ENCODE data around the gene METTL25.

Gene METTL25

DNA sequence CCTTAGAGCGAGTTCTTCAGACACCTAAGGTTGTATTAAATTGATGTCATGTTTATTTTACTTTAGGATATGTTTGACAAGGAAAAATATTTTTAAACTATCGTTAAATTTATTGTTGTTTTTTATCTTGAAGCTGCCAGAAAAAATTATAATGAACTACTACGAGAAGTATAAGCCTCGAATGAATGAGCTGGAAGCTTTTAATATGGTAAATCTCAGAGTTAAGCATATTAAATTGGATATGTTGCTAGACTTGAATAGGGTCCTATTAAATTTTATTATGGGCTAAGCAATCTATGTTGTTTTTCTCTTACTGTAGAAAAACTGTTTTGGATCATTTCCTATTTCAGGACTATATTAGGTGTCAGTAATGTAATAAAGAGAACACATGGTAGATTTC is 118.2 kb downstream of the METTL25 start:
- H3K4me1 ChIP-seq (ENCODE audit: low read length) = 0 out of 2 replicates have a peak, but pooled peaks cover 2% of the 10 kb centered on the region
- no peak overlapping the region for H2AFZ ChIP-seq (ENCODE audit: low read depth, low read length)
- no peak overlapping the region for H3K9ac ChIP-seq (ENCODE audit: low read length)
- H3K4me3 ChIP-seq (ENCODE audit: low read length) = no peak overlapping the region
- no peak overlapping the region for H3K27ac ChIP-seq (ENCODE audit: low read length)
- H3K79me2 ChIP-seq (ENCODE audit: low read length) = no peaks in the 10 kb centered on the region
- H3K27me3 ChIP-seq (ENCODE audit: low read depth, low read length) = no peaks in the 10 kb centered on the region
- no peak for TF ChIP-seq EZH2phosphoT487 (IDR thresholded peaks at IDR 0.05; ENCODE audit: low read depth)
- TF ChIP-seq, protein P1, sequence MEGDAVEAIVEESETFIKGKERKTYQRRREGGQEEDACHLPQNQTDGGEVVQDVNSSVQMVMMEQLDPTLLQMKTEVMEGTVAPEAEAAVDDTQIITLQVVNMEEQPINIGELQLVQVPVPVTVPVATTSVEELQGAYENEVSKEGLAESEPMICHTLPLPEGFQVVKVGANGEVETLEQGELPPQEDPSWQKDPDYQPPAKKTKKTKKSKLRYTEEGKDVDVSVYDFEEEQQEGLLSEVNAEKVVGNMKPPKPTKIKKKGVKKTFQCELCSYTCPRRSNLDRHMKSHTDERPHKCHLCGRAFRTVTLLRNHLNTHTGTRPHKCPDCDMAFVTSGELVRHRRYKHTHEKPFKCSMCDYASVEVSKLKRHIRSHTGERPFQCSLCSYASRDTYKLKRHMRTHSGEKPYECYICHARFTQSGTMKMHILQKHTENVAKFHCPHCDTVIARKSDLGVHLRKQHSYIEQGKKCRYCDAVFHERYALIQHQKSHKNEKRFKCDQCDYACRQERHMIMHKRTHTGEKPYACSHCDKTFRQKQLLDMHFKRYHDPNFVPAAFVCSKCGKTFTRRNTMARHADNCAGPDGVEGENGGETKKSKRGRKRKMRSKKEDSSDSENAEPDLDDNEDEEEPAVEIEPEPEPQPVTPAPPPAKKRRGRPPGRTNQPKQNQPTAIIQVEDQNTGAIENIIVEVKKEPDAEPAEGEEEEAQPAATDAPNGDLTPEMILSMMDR (IDR thresholded peaks at IDR 0.05; ENCODE audit: low read depth, low read length) = no peak
- H4K20me1 ChIP-seq (ENCODE audit: insufficient read depth, low read length) = no peaks in the 10 kb centered on the region
- peaks cover 5% of the 10 kb centered on the region for H3K36me3 ChIP-seq (replicated peaks; ENCODE audit: low read depth, low read length)
- H3K9me3 ChIP-seq (ENCODE audit: insufficient read depth, low read length) = 0 out of 2 replicates have a peak, but pooled peaks cover 3% of the 10 kb centered on the region
- no peak overlapping the region for H3K4me2 ChIP-seq (ENCODE audit: low read length)

- H3K4me2 ChIP-seq (ENCODE audit: low read length) = no peak overlapping the region
- H3K9me3 ChIP-seq (ENCODE audit: insufficient read depth, low read length) = no peaks in the 10 kb centered on the region
- H4K20me1 ChIP-seq (ENCODE audit: insufficient read depth, low read length) = no peaks in the 10 kb centered on the region
- no peak overlapping the region for H3K9ac ChIP-seq (ENCODE audit: low read length)
- no peaks in the 10 kb centered on the region for H3K36me3 ChIP-seq (replicated peaks; ENCODE audit: low read depth, low read length)
- H3K4me1 ChIP-seq (ENCODE audit: low read length) = peaks cover 4% of the 10 kb centered on the region; the same call in 1 of the 2 replicates
- no peak overlapping the region for H3K27ac ChIP-seq (ENCODE audit: low read length)
- H3K79me2 ChIP-seq (ENCODE audit: low read length) = no peaks in the 10 kb centered on the region
- TF ChIP-seq EZH2phosphoT487 (IDR thresholded peaks at IDR 0.05; ENCODE audit: low read depth) = no peak
- TF ChIP-seq, protein P1 (IDR thresholded peaks at IDR 0.05; ENCODE audit: low read depth, low read length) = no peak
- H3K4me3 ChIP-seq (ENCODE audit: low read length) = no peak overlapping the region
- H2AFZ ChIP-seq (ENCODE audit: low read depth, low read length) = no peak overlapping the region
- no peaks in the 10 kb centered on the region for H3K27me3 ChIP-seq (ENCODE audit: low read depth, low read length)
Measured at GRCh38 chr12:82479511-82479910, 121.2 kb downstream of the METTL25 start.

DNA sequence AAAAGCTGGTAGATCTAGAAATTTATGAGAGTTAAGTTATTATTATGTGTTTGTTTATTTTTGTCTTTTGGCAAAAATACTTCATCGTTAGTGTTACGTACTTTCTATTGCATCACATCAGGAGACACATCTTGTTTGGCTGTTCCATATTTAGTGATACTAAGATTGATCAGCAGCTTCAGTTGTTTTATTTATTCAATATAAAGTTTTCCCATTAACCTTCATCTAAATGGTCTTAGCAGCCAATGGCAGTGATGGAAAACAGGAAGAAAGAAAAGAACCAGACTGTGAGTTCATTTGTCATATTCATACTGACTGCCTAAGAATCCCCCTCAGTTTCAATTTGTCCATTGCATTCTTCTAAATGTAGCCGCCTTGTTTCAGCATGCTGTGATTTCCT is 122.3 kb downstream of the METTL25 start:
- Histone ChIP-seq H3K9me3 (ENCODE audit: insufficient read depth, low read length) (no peaks in the 10 kb centered on the region), H3K27ac (ENCODE audit: low read length) (no peak overlapping the region), H3K4me2 (ENCODE audit: low read length) (no peak overlapping the region), H3K9ac (ENCODE audit: low read length) (no peak overlapping the region), H3K36me3 (replicated peaks; ENCODE audit: low read depth, low read length) (no peaks in the 10 kb centered on the region), H3K4me1 (ENCODE audit: low read length) (peaks cover 4% of the 10 kb centered on the region; the same call in 1 of the 2 replicates), H4K20me1 (ENCODE audit: insufficient read depth, low read length) (no peaks in the 10 kb centered on the region), H3K27me3 (ENCODE audit: low read depth, low read length) (no peaks in the 10 kb centered on the region), H2AFZ (ENCODE audit: low read depth, low read length) (no peak overlapping the region), H3K4me3 (ENCODE audit: low read length) (no peak overlapping the region), H3K79me2 (ENCODE audit: low read length) (no peaks in the 10 kb centered on the region)
- TF ChIP-seq, protein P1 (IDR thresholded peaks at IDR 0.05; ENCODE audit: low read depth, low read length) = no peak
- TF ChIP-seq EZH2phosphoT487 (IDR thresholded peaks at IDR 0.05; ENCODE audit: low read depth) = no peak

DNA sequence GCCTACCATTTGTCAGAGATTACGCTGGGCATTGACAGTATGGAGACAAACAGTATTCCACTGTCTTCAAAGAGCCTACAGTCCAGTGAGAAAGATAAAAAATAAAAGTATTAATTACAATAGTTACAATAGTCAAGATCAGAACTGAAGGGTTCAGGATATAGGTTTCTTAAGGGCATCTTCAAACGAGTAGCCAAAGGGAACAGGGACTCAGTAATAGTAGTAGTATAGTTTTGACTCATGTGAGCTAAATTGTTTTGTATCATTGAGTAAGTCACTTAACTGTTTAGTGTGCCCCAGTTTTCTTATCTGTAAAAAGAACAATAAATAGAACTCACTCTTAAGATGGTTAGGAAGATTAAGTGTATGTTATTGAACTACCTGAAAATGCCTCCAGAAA is 123.6 kb downstream of the METTL25 start:
- no peaks in the 10 kb centered on the region for H3K36me3 ChIP-seq (replicated peaks; ENCODE audit: low read depth, low read length)
- no peaks in the 10 kb centered on the region for H4K20me1 ChIP-seq (ENCODE audit: insufficient read depth, low read length)
- H3K27ac ChIP-seq (ENCODE audit: low read length) = no peak overlapping the region
- no peaks in the 10 kb centered on the region for H3K27me3 ChIP-seq (ENCODE audit: low read depth, low read length)
- peaks cover 4% of the 10 kb centered on the region; the same call in 1 of the 2 replicates for H3K4me1 ChIP-seq (ENCODE audit: low read length)
- no peaks in the 10 kb centered on the region for H3K9me3 ChIP-seq (ENCODE audit: insufficient read depth, low read length)
- H3K4me3 ChIP-seq (ENCODE audit: low read length) = no peak overlapping the region
- no peaks in the 10 kb centered on the region for H3K79me2 ChIP-seq (ENCODE audit: low read length)
- no peak overlapping the region for H3K9ac ChIP-seq (ENCODE audit: low read length)
- H2AFZ ChIP-seq (ENCODE audit: low read depth, low read length) = no peak overlapping the region
- TF ChIP-seq, protein P1 (IDR thresholded peaks at IDR 0.05; ENCODE audit: low read depth, low read length) = no peak
- no peak for TF ChIP-seq EZH2phosphoT487 (IDR thresholded peaks at IDR 0.05; ENCODE audit: low read depth)
- no peak overlapping the region for H3K4me2 ChIP-seq (ENCODE audit: low read length)

Data from OCI-LY3 (cell line).